Fibroblast of lung (primary cell): ENCODE data around the gene COL25A1. TPM values are rescaled to one million over a fixed set of nuclear protein-coding genes. Genes with fewer than 3 reads are reported as not detected.
A peak's percentile ranks its signal among the peaks of the same experiment; 100 is the strongest.

ENCODE experiments used
- DNase-seq, 2 donors: peaks; one replicate each; pipeline versions ENCODE4 v3.0.0 to v3.0.0-alpha.2; 2010; ENCODE audit warnings: low read depth in 2 of 2
- H2AFZ ChIP-seq: 2 replicates; pipeline ENCODE4 v1.5.1; 2012; ENCODE audit warnings: low read length, control low read depth, inconsistent platforms
- H3K27ac ChIP-seq: 2 replicates; pipeline ENCODE4 v1.5.1; 2011; ENCODE audit warnings: low read length, control low read depth; ENCODE audit not compliant: insufficient read depth
- H3K27me3 ChIP-seq: 2 replicates; pipeline ENCODE4 v1.5.1; 2011; ENCODE audit warnings: mild to moderate bottlenecking, low read length; ENCODE audit not compliant: control insufficient read depth, insufficient read depth
- H3K36me3 ChIP-seq: 2 replicates; pipeline ENCODE4 v1.5.1; 2011; ENCODE audit warnings: low read length; ENCODE audit not compliant: control insufficient read depth, insufficient read depth
- H3K4me1 ChIP-seq: 2 replicates; pipeline ENCODE4 v1.5.1; 2011; ENCODE audit warnings: low read length; ENCODE audit not compliant: control insufficient read depth, insufficient read depth; ENCODE audit errors: extremely low read depth
- H3K4me2 ChIP-seq: 2 replicates; pipeline ENCODE4 v1.5.1; 2011; ENCODE audit warnings: low read length, control low read depth; ENCODE audit not compliant: insufficient read depth; ENCODE audit errors: extremely low read depth
- H3K4me3 ChIP-seq, 4 experiments: fragments of 200-600 bp in 1 of 4; sonication (generic) in 1 of 4; replicated peaks in 1 of 4; 2 replicates each; pipeline ENCODE4 v1.5.1; 2011 to 2016; ENCODE audit warnings: low read length in 4 of 4, low read depth in 3 of 4, mild to moderate bottlenecking in 3 of 4, control low read depth in 2 of 4, inconsistent platforms in 1 of 4, mixed read lengths in 1 of 4; ENCODE audit not compliant: insufficient read depth in 1 of 4; ENCODE audit errors: control extremely low read depth in 1 of 4
- H3K79me2 ChIP-seq: 2 replicates; pipeline ENCODE4 v1.5.1; 2012; ENCODE audit warnings: mild to moderate bottlenecking, low read length, inconsistent platforms; ENCODE audit not compliant: control insufficient read depth, insufficient read depth
- H3K9ac ChIP-seq: 2 replicates; pipeline ENCODE4 v1.5.1; 2011; ENCODE audit warnings: mild to moderate bottlenecking, low read length, control low read depth; ENCODE audit not compliant: insufficient read depth
- H3K9me3 ChIP-seq: 2 replicates; pipeline ENCODE4 v1.5.1; 2012; ENCODE audit warnings: low read depth, low read length; ENCODE audit not compliant: control insufficient read depth, insufficient read depth
- H4K20me1 ChIP-seq: 2 replicates; pipeline ENCODE4 v1.5.1; 2011; ENCODE audit warnings: low read length; ENCODE audit not compliant: control insufficient read depth, insufficient read depth; ENCODE audit errors: extremely low read depth
- EZH2 ChIP-seq: IDR thresholded peaks from 2 replicates; pipeline ENCODE4 v1.5.1; 2012; ENCODE audit warnings: low read length, control low read depth, mild to moderate bottlenecking; ENCODE audit errors: missing control alignments
- polyA plus RNA-seq, 2 donors: library from polyadenylated mRNA; depleted of rRNA in 1 of 2; stranded (reverse) in 1 of 2; unstranded in 1 of 2; fragments of >200 nt; gene quantifications; 2 replicates each; pipeline ENCODE4 v1.2.1, GENCODE V29; 2011 to 2012; ENCODE audit warnings: missing spikeins in 1 of 2
- total RNA-seq: library from RNA; depleted of rRNA; stranded (reverse); fragments of >200 nt; gene quantifications from 2 replicates; pipeline ENCODE4 v1.2.1, GENCODE V29; 2014
- TF ChIP-seq, protein P1 (sequence below), 2 donors: IDR thresholded peaks in 1 of 2; conservative IDR thresholded peaks in 1 of 2; 1 replicate in 1 of 2; 2 replicates in 1 of 2; pipeline ENCODE4 v1.5.1; 2011 to 2012; ENCODE audit warnings: low read length in 2 of 2, control low read depth in 1 of 2, inconsistent platforms in 1 of 2, low read depth in 1 of 2, mild to moderate bottlenecking in 1 of 2

COL25A1 gene
- total and polyA plus RNA-seq, 2 donors (not counting 1 experiment from before 2014, with no cell fraction given) = under 0.01 to 0.01 TPM

DNA sequence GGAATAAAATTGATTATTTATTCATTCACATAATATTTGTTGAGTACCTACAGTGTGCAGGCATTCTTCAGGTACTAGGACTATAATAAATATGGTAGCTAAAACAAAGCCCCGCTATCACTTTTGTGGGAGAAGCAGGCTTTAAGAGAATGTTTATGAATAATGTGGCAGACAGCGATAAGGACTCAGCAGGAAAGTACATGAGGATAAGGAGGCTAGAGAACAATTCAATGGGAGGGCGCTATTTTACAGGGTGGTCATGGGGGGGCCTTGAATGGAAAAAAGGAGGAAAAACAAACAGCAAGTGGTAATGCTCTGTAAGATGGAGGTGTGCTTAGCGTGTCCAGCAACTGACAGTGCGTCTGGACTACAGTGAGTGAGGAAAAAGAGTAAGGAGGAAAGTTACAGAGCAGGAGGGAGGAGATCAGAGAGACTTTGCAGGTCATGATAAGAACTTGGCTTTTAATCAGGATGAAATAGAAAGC, 275.4 kb downstream of the COL25A1 start:
- Histone ChIP-seq H3K9me3 (no peaks in the 10 kb centered on the region), H2AFZ (no peak overlapping the region), H3K79me2 (no peaks in the 10 kb centered on the region), H3K27me3 (no peaks in the 10 kb centered on the region), H3K9ac (no peak overlapping the region), H3K4me1 (no peaks in the 10 kb centered on the region), H3K36me3 (no peaks in the 10 kb centered on the region), H3K4me2 (no peak overlapping the region), H4K20me1 (no peaks in the 10 kb centered on the region), H3K27ac (no peak overlapping the region), H3K4me3 (no peak overlapping the region)
- TF ChIP-seq EZH2 = no peak
- TF ChIP-seq, protein P1, sequence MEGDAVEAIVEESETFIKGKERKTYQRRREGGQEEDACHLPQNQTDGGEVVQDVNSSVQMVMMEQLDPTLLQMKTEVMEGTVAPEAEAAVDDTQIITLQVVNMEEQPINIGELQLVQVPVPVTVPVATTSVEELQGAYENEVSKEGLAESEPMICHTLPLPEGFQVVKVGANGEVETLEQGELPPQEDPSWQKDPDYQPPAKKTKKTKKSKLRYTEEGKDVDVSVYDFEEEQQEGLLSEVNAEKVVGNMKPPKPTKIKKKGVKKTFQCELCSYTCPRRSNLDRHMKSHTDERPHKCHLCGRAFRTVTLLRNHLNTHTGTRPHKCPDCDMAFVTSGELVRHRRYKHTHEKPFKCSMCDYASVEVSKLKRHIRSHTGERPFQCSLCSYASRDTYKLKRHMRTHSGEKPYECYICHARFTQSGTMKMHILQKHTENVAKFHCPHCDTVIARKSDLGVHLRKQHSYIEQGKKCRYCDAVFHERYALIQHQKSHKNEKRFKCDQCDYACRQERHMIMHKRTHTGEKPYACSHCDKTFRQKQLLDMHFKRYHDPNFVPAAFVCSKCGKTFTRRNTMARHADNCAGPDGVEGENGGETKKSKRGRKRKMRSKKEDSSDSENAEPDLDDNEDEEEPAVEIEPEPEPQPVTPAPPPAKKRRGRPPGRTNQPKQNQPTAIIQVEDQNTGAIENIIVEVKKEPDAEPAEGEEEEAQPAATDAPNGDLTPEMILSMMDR (conservative IDR thresholded peaks at IDR 0.05 in 1 of 2, IDR thresholded peaks at IDR 0.05 in 1 of 2; ENCODE audit: low read depth in 1 of 2, low read length in 2 of 2) = no peak
- DNase-seq = no peak

- H3K27me3 ChIP-seq = no peaks in the 10 kb centered on the region
Measured at GRCh38 chr4:109026588-109026987, 275.9 kb downstream of the COL25A1 start.

DNA sequence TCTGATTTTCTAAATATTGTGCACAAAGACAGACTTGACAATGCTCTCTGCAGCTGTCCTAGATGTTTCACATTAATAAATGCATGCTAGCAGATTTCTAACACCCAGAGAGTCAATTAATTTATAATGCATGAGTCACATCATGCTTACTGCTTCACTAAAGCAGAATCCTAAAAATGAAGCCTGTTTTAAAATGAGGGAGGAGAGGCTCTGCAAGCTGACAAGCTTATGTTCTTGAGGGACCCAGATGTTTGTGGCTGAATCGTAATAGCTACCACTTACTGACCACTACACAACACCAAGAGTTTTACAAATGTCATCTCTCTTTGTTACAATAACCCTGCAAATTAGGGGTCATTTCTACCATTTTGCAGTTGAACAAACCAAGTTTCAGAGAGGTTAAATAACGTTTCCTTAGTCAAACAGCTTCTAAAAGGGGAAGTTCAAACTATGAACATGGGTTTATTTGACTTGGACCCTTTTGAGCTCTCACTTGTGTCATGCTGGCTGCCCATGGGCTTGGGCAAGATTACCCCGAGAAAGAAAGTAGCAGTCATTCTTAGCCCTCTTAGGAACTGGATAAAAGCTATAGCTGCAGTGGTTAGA, 276.9 kb downstream of the COL25A1 start:
- Histone ChIP-seq H3K36me3 (no peaks in the 10 kb centered on the region), H3K27me3 (no peaks in the 10 kb centered on the region), H3K4me3 (no peak overlapping the region), H2AFZ (no peak overlapping the region), H4K20me1 (no peaks in the 10 kb centered on the region), H3K4me1 (no peaks in the 10 kb centered on the region), H3K4me2 (no peak overlapping the region), H3K79me2 (no peaks in the 10 kb centered on the region), H3K9ac (no peak overlapping the region), H3K27ac (no peak overlapping the region), H3K9me3 (no peaks in the 10 kb centered on the region)
- peak in 1 of 2 donors; percentile 35 for DNase-seq
- TF ChIP-seq, protein P1 (conservative IDR thresholded peaks at IDR 0.05 in 1 of 2, IDR thresholded peaks at IDR 0.05 in 1 of 2; ENCODE audit: low read depth in 1 of 2, low read length in 2 of 2) = no peak
- TF ChIP-seq EZH2 = no peak

More at GRCh38 chr4:109026588-109026987, 275.9 kb downstream of the COL25A1 start:
- H2AFZ ChIP-seq = no peak overlapping the region
- no peaks in the 10 kb centered on the region for H3K36me3 ChIP-seq
- H4K20me1 ChIP-seq = no peaks in the 10 kb centered on the region
- H3K4me1 ChIP-seq = no peaks in the 10 kb centered on the region
- H3K4me3 ChIP-seq = no peak overlapping the region
- H3K27ac ChIP-seq = no peak overlapping the region
- DNase-seq = peak in 1 of 2 donors; percentile 49
- H3K4me2 ChIP-seq = no peak overlapping the region
- TF ChIP-seq, protein P1 (conservative IDR thresholded peaks at IDR 0.05 in 1 of 2, IDR thresholded peaks at IDR 0.05 in 1 of 2; ENCODE audit: low read depth in 1 of 2, low read length in 2 of 2) = no peak
- no peak for TF ChIP-seq EZH2
- no peaks in the 10 kb centered on the region for H3K9me3 ChIP-seq
- no peaks in the 10 kb centered on the region for H3K79me2 ChIP-seq
- H3K9ac ChIP-seq = no peak overlapping the region
